ENCODE results near the gene OSGIN1.

Gene OSGIN1

DNA sequence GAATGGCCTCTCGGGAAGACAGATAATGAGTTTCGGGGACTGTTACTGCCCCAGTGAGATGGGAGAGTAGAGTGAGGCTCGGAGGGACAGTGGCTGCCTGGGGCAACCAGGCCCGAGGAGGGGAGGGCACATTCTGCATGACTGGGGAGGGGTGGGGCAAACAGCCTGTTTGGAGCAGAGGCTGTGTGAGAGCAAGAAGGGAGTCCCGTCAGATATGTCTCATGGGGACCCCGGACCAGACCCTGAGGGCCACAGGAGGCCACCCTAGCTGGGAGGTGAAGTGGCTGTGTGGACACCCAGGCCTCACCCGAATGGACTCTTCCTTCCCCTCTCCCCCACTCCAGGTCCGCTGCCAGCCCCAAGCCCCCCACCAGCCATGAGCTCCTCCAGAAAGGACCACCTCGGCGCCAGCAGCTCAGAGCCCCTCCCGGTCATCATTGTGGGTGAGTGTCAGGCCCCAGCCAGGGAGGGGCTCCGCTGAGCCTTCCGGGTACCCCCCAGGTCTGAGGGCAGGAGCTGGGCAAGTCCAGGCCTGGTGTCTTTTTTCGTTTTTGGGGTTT is 4.3 kb downstream of the OSGIN1 start:
- no peak for DNase-seq (ENCODE audit: low read depth in 2 of 2)

DNA sequence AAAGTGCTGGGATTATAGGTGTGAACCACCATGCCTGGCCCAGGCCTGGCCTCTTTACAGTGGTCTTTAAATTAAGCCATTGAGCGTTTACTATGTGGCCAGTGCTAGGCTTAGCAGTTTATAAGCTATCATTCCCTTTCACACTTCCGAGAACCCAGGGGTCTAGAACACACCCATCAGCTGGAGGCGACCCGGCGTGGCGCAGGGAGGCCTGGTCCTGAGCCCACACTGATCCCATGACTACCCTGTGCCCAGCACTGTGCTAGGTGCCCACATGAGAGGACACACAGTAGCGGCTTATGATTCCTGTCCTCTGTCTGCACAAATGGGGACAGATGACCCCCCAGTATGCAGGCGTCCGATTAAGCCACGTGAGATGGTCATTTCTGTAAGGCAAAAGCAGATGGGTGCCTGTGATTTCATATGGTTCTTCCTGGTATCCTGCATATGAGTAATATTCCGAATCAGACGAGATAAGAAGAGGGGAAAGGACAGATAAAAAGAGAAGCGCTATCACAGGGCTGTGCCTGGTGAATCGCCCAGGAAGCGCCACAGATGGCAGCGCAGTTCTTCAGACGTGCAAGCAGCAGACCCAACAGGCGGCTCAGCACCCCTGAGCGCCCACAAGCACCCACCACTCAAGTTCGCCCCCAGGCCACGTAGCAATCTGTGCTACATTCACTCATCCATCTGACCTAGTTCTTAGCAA is 5.3 kb downstream of the OSGIN1 start:
- DNase-seq (ENCODE audit: low read depth in 2 of 2): no peak

DNA sequence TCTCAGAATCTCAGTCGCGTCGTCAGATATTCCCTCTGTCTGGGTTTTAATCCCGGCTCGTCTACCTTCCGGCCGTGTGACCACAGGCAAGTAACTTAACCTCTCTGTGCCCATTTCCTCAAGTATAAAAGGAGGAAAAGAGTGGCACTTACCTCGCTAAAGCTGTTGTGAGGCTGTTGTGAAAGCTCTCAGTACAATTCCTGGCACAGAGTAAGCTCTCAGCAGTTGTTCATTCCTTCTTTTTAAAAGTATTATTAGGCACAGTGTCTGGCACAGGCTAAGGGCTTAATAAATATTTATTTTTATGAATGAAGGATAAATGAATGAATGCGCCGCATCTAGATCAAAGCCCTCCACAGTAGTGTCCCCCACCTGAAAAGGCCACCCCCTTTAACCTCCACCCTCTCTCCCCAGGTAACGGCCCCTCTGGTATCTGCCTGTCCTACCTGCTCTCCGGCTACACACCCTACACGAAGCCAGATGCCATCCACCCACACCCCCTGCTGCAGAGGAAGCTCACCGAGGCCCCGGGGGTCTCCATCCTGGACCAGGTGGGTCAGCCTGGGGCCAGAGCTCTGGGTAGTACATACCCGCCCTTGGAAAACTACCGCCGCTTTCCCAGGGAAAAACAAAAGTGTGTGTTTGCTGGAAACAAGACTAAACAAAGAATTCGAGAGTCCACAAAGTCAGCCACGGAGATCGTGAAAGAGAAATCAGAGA is 6.0 kb downstream of the OSGIN1 start:
- no peak for DNase-seq (ENCODE audit: low read depth in 2 of 2)

DNA sequence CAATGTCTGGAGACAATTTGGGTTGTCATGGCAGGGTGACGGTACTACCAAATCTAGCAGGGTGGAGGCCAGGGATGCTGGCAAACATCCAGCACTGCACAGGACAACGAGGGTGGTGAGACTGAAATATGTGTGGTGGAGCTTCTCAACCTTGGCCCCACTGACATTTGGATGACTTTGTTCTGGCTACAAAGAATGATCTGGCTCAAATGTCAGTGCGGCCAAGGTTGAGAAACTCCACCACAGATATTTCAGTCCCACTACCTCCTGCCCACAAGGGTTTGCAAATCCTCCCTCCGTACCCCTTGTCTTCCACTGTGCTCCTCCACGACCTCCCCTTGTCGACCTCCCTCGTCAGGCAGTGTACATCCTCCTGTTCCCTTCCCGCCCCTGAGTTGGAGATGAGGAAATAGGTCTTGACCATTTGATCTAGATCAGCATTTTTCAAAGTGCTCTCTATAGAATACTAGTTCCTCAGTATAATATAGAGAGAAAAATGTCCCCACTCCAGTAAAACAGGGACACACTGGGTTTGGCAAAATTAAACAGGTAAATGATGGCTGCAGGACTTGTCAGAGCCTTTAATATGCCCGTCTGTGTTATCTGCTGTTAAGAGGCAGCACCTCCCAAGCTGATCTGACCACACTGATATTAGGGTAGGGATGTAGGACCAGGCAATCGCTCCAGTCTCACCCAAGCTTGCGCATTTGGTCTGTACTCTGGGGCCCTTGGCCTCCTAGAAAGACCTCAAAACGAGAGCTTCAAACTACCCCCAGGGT is 6.8 kb downstream of the OSGIN1 start:
- no peak for DNase-seq (ENCODE audit: low read depth in 2 of 2)

DNA sequence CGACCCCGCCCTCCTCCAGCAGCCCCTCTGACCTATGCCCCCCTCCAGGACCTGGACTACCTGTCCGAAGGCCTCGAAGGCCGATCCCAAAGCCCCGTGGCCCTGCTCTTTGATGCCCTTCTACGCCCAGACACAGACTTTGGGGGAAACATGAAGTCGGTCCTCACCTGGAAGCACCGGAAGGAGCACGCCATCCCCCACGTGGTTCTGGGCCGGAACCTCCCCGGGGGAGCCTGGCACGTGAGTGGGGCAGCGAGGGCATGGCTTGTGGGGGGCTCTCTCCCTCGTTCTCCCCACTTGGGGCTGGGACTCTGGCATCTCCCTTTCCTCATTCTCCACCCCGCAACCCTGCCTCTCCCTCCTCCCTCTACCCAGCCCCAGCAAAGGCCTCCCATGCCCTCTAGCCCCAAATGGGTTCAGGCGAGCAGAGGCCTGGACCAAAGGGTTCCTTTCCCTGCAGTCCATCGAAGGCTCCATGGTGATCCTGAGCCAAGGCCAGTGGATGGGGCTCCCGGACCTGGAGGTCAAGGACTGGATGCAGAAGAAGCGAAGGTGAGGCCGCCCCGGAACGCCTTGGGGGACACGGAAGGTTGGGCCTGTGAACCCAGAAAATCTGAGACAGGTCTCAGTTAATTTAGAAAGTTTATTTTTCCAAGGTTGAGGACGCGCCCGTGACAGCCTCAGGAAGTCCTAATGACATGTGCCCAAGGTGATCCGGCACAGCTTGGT is 7.6 kb downstream of the OSGIN1 start:
- no peak for DNase-seq (ENCODE audit: low read depth in 2 of 2)

DNA sequence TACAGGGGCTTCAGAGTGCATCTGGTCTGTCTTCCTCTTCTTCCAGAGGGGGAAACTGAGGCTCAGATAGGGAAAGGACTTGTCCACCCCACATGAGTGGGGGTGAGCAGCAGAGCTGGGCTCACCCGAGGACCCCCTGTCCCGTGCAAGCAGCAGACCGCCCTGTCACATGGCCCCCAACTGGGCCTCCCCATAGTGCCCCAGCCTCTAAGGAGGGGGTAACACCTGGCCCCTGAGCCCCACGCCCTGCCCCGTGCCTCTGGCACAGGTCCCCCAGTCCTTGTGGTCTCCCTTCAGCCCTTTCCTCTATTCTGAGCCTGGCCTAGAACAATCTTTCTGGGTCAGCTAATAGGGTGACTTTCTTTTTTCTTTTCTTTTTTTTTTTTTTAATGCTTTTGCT is 8.6 kb downstream of the OSGIN1 start:
- DNase-seq (ENCODE audit: low read depth in 2 of 2): no peak

DNA sequence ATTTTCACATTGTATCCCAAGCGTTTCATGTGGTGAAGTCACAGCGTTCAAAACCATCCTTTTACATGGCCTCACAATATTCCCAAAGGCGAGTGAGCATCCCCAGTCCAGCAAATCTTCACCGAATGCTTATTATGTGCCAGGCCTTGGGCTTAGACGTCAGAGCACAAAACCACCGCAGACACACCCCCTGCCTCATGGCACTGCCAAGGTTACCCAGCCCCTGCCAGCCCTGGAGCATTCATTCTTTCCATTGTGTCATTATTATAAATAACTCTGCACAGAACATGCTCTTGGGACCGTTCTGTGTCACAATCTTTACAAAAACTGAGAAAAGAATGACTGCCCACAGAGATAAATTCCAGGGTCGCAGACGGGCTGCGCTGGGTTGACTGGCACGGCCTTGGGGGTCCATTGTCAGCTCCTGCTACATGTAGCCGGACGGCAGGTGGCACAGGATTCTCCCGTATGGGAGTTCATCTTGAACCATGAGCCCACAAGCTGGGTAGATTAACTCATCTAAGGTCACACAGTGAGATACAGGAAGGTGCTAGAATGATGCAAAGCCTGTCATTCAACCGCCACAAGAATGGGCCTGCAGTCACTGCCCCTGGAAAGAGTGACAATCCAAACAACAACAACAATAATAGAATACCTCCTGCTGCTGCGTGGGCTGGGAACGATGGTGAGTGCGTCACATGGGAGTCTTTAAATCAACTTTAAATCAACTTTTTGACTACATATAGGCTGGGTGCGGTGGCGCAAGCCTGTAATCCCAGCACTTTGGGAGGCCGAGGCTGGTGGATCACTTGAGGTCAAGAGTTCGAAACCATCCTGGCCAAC is 10.5 kb downstream of the OSGIN1 start:
- no peak for DNase-seq (ENCODE audit: low read depth in 2 of 2)

DNA sequence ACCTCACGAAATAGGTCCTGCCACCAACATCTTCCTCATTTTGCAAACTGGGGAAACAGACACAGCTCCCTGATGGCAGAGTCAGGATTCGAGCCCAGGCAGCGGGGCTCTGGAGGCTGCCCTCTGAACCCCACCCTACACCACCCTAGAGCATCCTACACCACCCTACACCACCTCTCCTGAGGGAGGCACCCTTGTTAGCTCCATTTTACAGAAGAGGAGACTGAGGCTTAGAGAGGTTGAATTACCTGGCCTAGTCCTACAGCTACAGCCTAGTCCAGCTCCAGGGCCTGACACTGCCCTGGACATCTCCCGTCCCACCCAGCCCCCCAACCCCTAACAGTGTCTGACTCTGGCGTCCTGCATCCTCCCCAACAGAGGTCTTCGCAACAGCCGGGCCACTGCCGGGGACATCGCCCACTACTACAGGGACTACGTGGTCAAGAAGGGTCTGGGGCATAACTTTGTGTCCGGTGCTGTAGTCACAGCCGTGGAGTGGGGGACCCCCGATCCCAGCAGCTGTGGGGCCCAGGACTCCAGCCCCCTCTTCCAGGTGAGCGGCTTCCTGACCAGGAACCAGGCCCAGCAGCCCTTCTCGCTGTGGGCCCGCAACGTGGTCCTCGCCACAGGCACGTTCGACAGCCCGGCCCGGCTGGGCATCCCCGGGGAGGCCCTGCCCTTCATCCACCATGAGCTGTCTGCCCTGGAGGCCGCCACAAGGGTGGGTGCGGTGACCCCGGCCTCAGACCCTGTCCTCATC is 11.8 kb downstream of the OSGIN1 start:
- DNase-seq (ENCODE audit: low read depth in 2 of 2): no peak

DNA sequence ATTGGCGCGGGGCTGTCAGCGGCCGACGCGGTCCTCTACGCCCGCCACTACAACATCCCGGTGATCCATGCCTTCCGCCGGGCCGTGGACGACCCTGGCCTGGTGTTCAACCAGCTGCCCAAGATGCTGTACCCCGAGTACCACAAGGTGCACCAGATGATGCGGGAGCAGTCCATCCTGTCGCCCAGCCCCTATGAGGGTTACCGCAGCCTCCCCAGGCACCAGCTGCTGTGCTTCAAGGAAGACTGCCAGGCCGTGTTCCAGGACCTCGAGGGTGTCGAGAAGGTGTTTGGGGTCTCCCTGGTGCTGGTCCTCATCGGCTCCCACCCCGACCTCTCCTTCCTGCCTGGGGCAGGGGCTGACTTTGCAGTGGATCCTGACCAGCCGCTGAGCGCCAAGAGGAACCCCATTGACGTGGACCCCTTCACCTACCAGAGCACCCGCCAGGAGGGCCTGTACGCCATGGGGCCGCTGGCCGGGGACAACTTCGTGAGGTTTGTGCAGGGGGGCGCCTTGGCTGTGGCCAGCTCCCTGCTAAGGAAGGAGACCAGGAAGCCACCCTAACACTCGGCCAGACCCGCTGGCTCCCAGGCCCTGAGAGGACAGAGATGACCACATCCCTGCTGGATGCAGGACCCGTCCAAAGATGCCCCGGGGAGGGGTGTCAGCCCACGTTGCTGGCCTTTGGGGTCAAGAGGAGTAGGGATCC is 12.6 kb downstream of the OSGIN1 start:
- DNase-seq (ENCODE audit: low read depth in 2 of 2): no peak

DNA sequence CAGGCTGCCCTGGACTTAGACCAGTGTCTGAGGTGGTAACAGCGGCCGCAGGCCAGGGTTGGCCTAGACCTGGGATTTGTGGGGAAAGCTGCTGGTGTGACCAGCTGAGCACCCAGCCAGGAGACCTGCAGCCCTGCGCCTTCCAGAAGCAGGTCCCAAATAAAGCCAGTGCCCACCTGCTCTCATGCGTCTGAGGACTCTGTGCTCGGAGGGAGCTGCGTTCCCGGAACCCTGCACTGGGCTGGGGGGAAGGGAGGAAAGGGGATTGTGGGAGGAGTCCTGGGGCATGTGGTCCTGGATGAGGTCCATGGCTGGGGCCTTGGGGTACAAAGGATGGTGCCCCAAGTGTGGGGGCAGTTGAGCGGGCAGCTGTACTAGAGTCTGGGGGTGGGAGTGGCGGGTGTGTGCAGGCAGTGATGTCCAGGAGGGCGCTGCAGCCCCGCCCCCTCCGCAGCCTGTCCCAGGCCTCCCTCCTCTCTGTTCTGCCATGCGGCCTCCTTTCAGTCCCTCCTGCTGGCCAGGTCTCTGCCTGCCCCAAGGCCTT is 13.2 kb downstream of the OSGIN1 start:
- DNase-seq (ENCODE audit: low read depth in 2 of 2): no peak

DNA sequence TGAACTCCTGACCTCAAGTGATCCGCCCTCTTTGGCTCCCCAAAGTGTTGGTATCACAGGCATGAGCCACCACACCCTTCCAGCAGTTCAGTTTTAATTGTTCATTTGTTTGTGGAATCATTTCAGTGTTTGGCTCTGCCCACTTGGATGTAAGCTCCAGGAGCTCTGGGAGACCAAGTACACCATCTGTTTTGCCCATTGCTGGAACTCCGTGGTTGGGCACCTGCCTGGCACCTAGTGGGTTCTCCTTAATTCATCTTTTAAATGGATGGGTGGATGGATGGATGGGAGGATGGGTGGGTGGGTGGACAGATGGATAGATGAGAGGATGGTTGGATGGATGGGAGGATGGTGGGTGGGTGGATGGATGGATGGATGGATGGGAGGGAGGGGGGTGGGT is 14.1 kb downstream of the OSGIN1 start:
- no peak for DNase-seq (ENCODE audit: low read depth in 2 of 2)

DNA sequence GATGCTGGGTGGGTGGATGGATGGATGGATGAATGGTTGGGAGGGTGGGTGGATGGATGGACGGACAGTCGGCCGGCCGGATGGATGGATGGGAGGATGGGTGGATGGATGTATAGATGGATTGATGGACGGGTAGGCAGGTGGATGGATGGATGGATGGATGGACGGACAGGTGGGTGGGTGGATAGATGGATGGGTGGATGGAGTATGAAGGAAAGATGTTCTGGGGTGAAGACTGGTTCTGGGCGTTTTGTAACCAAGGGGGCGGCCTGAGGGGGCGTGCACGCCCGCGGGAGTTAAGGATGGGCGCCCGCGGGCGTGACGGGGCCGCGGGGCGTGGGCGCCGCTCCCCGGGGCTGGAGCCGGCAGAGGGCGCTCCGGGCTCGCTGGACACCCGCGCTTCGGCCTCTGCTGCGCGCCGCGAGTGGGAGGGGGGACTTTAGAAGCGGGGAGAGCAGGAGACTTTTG is 14.8 kb downstream of the OSGIN1 start, which contains the start of gene NECAB2:
NECAB2 (plus strand) TSS at position 407 of the 468 bp plus-strand sequence. CDS start 405 bp downstream, outside the sequence.
- DNase-seq (ENCODE audit: low read depth in 2 of 2): no peak

DNA sequence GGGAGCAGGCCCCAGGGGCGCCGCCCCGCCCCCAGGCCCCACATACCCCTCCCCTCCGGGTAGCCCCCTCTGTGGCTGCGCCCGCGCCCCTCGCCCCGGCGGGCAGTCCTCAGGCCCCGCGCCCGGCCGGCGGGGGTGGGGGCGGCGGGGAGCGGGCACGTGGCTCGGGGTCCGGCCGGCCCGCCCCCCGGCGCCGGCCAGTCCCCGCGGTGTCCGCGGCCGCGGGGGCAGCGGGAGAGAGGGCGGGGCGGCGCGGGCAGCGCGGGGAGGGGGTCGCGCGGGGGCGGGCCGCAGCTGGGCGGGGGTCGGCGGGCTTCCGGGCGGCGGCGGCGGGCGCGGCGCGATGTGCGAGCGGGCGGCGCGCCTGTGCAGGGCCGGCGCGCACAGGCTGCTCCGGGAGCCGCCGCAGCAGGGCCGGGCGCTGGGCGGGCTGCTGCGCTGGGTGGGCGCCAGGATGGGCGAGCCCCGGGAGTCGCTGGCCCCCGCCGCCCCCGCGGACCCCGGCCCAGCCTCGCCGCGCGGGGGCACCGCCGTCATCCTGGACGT is 15.3 kb downstream of the OSGIN1 start:
- DNase-seq (ENCODE audit: low read depth in 2 of 2): no peak

DNA sequence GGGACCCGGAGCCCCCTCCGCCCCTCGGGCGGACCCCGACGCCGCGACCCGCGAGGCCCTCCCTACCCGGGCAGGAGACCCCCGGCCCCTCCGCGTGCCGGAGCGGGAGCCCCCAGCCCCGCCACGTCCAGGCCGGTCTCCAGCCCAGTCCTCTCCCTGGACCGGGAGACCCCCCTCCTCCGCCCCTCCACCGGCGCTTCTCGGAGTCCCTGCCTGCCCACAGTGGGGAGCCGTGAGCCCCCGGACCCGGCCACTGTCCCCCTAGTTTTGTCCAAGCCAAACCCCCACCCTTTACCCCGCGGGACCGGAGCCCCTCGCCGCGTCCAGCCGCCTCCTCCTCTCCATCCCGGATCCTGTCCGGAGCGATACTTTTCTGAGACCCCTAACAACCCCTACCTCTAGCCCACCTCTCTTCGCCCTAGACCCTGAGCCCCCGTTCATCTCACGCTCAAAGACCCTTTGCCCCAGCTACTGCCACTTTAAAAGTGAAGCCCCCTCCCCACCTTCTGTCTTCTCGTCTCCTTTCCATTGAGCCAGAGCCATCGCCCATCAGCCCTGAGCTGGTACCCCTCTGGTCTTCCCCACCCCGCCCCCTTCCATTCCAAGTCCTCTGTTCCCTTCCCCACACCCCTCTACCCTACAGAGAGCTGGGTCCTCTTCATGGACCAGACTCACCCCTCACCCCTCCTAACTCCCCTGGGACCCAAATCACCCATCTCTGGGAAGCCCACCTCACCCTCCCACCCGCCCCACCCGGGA is 16.0 kb downstream of the OSGIN1 start:
- no peak for DNase-seq (ENCODE audit: low read depth in 2 of 2)

DNA sequence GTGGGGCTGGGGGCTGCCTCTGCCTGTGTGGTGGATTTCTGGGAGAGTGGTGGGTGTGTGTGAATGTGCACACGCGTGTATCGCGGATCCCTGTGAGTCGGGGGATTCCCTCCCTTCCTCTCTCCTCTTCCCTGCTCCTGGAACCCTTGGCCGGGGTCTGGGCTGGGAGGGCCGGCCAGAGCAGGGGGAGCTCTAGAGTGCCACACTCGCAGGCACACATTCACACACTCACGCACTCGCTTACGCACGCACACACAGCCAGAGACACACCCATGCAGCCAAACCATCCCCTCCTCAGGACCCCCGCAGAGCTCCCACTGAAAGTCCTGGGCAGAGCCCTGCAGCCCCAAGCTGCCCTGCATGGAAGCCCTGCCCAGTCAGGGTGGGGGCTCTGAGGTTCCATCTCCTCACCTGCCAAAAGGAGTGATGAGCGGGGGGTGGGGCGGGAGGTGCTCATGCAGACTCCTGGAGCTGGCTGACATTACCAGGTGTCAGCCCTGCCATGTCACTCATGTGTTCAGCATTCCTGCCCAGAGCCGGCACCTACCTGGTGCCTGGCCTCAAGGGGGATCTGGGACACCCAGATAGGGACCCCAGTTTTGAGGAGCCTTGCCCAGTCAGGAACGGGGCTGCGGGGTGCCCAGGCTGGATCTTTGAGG is 16.9 kb downstream of the OSGIN1 start:
- DNase-seq (ENCODE audit: low read depth in 2 of 2): no peak

DNA sequence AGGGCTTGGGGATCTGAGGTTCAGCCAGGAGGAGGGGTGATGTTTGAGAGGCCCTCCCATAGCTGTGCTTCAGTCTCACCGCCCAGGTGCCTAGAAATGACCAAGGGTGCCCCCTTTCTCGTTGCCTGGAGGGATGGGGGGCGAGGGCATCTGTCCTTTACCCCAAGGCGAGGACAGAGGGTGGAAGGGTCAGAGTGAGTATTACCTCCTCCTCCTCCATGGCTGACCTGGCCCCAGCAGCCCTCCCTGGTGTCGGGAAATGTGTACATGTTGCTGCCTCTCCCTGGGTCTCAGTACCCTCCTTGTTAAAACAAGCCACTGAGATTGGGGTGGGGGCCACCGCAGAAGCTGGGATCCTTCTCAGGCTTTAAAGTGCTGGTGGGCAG is 17.4 kb downstream of the OSGIN1 start:
- no peak for DNase-seq (ENCODE audit: low read depth in 2 of 2)
